ENCODE results near the gene NOL7. TPM values are rescaled to one million over a fixed set of nuclear protein-coding genes. Genes with fewer than 3 reads are reported as not detected.

Gene NOL7
- total and polyA plus RNA-seq, 2 of the 13 experiments (the other 11 are each of a cell fraction or from before 2014, with no cell fraction given), result 37.8 to 186 TPM

DNA sequence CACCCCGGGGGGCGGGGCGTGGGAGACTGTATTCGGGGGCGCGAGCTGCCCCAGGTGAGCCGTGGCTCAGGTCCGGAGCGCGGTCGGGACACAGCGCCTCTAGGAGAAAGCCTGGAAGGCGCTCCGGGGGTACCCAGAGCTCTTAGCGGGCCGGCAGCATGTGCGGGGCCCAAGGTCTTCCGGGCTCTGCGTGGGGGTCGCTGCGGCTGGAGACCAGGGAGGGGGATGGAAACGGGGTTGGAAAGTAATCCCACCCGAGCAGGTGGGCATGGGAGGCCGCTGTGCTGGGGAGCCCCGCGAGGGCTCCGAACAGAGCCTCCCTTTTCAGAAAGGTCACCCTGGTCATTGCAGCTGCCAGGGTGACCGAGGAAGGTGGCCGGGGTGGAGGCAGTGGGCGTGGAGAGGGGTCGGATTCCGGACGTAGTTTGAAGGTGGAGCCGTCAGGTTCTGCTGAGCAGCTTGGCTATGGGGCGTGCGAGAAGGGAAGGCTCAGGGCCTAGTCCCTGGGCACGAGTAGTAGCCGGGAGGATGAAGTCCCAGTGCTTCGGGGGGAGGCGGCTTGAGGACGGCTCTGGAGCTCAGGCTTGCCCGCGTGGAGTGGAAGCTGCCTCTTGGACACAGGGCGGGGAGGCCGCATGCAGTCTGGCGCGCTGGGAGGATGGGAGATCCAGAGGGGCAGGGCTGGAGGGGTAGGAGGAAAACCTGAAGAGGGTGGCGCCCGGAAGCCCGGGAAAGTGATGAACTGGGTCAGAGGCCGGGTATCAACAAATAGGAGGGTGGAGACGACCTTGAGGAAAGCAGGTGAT is 40.4 kb upstream of the NOL7 start, which contains the start of gene SIRT5 (continued):
- TF ChIP-seq, protein P1, sequence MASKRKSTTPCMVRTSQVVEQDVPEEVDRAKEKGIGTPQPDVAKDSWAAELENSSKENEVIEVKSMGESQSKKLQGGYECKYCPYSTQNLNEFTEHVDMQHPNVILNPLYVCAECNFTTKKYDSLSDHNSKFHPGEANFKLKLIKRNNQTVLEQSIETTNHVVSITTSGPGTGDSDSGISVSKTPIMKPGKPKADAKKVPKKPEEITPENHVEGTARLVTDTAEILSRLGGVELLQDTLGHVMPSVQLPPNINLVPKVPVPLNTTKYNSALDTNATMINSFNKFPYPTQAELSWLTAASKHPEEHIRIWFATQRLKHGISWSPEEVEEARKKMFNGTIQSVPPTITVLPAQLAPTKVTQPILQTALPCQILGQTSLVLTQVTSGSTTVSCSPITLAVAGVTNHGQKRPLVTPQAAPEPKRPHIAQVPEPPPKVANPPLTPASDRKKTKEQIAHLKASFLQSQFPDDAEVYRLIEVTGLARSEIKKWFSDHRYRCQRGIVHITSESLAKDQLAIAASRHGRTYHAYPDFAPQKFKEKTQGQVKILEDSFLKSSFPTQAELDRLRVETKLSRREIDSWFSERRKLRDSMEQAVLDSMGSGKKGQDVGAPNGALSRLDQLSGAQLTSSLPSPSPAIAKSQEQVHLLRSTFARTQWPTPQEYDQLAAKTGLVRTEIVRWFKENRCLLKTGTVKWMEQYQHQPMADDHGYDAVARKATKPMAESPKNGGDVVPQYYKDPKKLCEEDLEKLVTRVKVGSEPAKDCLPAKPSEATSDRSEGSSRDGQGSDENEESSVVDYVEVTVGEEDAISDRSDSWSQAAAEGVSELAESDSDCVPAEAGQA (IDR thresholded peaks at IDR 0.05; ENCODE audit: low read depth), result no peak; the same call in 1 of the 2 replicates
- TF ChIP-seq, protein P1 (CRISPR knock-in tag; IDR thresholded peaks at IDR 0.05; ENCODE audit: borderline replicate concordance), result no peak
- TF ChIP-seq, protein P2, sequence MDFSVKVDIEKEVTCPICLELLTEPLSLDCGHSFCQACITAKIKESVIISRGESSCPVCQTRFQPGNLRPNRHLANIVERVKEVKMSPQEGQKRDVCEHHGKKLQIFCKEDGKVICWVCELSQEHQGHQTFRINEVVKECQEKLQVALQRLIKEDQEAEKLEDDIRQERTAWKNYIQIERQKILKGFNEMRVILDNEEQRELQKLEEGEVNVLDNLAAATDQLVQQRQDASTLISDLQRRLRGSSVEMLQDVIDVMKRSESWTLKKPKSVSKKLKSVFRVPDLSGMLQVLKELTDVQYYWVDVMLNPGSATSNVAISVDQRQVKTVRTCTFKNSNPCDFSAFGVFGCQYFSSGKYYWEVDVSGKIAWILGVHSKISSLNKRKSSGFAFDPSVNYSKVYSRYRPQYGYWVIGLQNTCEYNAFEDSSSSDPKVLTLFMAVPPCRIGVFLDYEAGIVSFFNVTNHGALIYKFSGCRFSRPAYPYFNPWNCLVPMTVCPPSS (IDR thresholded peaks at IDR 0.05), result no peak
- TF ChIP-seq ASH2L (IDR thresholded peaks at IDR 0.05; ENCODE audit: insufficient read length, low read depth, low read length) (peak; percentile 89), ZNF468 (CRISPR knock-in tag; IDR thresholded peaks at IDR 0.05) (no peak), ZNF615 (CRISPR knock-in tag; IDR thresholded peaks at IDR 0.05; ENCODE audit: borderline replicate concordance) (no peak), ZBTB7A (CRISPR knock-in tag; IDR thresholded peaks at IDR 0.05) (peak; percentile 49), JARID2 (CRISPR knock-in tag; IDR thresholded peaks at IDR 0.05; ENCODE audit: insufficient replicate concordance) (peak; percentile 89), ZNF766 (CRISPR knock-in tag; IDR thresholded peaks at IDR 0.05; ENCODE audit: borderline replicate concordance) (peak; percentile 87), RAD51 (IDR thresholded peaks at IDR 0.05; ENCODE audit: borderline replicate concordance) (no peak), ZNF235 (CRISPR knock-in tag; IDR thresholded peaks at IDR 0.05; ENCODE audit: borderline replicate concordance) (no peak; the same call in 1 of the 2 replicates), SNAPC2 (CRISPR knock-in tag; IDR thresholded peaks at IDR 0.05) (peak; percentile 92), BRD4 (CRISPR knock-in tag; IDR thresholded peaks at IDR 0.05) (peak; percentile 90; the same call in 1 of the 2 replicates), SMAD3 (CRISPR knock-in tag; IDR thresholded peaks at IDR 0.05) (peak; percentile 81; the same call in 1 of the 2 replicates), FOSL1 (CRISPR knock-in tag; IDR thresholded peaks at IDR 0.05; ENCODE audit: borderline replicate concordance) (no peak), ELF3 (CRISPR knock-in tag; IDR thresholded peaks at IDR 0.05) (peak; percentile 82), ZNF30 (CRISPR knock-in tag; IDR thresholded peaks at IDR 0.05) (no peak), ISL2 (CRISPR knock-in tag; IDR thresholded peaks at IDR 0.05) (peak; percentile 56; the same call in 1 of the 2 replicates), ONECUT2 (CRISPR knock-in tag; IDR thresholded peaks at IDR 0.05) (no peak), ZSCAN30 (CRISPR knock-in tag; IDR thresholded peaks at IDR 0.05) (no peak), NPAS2 (CRISPR knock-in tag; IDR thresholded peaks at IDR 0.05; ENCODE audit: borderline replicate concordance) (no peak)
- TF ChIP-seq, protein P3, sequence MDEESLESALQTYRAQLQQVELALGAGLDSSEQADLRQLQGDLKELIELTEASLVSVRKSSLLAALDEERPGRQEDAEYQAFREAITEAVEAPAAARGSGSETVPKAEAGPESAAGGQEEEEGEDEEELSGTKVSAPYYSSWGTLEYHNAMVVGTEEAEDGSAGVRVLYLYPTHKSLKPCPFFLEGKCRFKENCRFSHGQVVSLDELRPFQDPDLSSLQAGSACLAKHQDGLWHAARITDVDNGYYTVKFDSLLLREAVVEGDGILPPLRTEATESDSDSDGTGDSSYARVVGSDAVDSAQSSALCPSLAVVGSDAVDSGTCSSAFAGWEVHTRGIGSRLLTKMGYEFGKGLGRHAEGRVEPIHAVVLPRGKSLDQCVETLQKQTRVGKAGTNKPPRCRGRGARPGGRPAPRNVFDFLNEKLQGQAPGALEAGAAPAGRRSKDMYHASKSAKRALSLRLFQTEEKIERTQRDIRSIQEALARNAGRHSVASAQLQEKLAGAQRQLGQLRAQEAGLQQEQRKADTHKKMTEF (CRISPR knock-in tag; IDR thresholded peaks at IDR 0.05), result peak; percentile 91
